Superior temporal gyrus (tissue), 1 donor: Measurements from ENCODE around the gene FAM170B.

Experiments
- DNase-seq: peaks from one replicate; pipeline ENCODE4 v3.0.0-alpha.2; 2016; ENCODE audit errors: extremely low spot score

Gene FAM170B

GRCh38 chr10:49169776-49170175, 36.0 kb upstream of the FAM170B start:
- DNase-seq, result no peak

GRCh38 chr10:49168831-49169500, 35.1 kb upstream of the FAM170B start:
- DNase-seq, result no peak

GRCh38 chr10:49168171-49168540, 34.3 kb upstream of the FAM170B start:
- no peak for DNase-seq

DNA sequence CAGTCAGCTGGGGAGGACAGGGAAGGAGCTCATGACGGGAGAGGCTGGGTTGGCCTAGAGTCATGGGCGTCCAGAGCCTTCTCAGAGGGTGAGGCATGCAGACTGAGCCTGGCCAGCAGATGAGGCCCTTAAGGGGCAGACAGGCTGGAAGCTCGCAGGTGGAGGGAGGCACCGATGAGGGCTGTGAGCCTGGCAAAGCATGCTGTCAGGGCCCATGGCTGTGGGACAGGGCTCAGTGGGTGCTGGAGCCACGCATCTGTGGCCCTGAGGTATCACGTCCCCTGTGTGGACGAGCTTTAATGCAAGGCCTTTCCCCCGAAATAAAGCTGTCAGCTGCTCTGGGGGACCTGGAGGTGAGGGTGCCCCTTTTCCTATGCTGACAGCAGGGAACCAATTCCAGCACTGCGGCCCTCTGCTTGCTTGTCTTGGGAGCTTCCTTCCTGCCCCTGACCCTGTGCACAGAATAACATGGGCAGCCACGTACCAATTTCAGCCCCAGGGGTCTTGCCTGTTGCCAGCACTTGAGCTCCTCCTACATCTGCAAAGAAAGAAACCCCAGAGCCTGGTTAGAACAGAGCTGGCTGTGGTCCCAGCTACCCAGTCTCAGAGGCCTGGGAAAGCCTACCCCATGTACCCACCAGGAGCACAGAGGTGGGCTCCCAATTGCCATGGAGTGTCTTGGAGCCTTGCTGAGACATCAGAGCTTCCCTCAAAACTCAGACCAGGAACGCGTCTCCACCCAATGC, 33.8 kb upstream of the FAM170B start:
- DNase-seq, result no peak

GRCh38 chr10:49166484-49167400, 32.9 kb upstream of the FAM170B start:
- DNase-seq, result peak; percentile 49

DNA sequence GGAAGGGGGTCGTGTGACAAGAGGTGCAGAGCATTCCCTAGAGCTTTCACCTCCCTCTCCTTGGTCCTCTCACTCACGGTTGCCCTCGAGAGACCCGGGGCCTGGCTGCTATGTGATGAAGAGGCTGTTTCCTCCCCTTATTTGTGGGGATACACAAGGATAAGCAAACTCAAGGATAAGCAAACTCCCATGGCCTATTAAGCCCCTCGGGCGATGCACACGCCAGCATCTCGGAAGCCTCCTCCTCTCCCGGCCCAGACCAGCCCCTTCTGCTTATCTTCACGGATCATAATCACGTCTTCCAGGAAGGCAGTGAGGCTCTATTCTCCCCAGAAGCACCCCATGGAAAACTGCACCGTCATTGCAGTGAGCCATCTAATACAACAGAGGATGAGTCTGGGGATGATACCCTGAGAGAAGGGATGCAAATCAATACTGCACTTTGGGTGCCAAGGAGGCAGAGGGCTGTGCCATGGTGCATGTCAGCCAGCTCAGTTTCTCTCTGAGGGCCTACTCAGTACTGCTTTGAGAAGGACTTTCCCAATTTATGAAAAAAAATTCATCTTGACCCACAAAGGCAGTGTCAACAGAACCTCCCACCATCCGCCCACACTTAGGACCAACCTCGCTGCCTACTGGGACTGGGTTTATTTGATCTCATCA, 32.1 kb upstream of the FAM170B start:
- no peak for DNase-seq

GRCh38 chr10:49165259-49165658, 31.4 kb upstream of the FAM170B start:
- DNase-seq, result no peak

- DNase-seq, result peak; percentile 43
Observed at GRCh38 chr10:49164559-49165188, 30.9 kb upstream of the FAM170B start.

DNA sequence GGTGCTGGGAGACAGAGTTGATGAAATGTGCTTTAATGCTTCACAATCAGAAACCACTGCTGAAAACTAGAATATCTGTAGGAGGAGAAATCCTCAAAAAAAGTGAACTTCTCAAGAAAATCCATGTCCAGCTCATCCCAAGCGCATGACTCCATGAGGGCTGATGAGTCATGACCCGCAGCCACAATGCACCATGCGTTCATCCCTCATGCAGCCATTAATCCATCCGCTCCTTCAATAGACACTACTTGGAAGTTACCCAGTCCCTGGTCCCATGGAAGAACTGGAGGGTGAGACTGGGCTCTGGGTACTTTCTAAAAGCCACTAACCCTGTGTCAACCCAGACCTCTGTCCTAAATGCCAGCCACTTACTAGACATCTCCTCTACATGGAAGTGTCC, 29.9 kb upstream of the FAM170B start:
- DNase-seq, result no peak

GRCh38 chr10:49162761-49163310, 29.0 kb upstream of the FAM170B start:
- DNase-seq, result no peak

DNA sequence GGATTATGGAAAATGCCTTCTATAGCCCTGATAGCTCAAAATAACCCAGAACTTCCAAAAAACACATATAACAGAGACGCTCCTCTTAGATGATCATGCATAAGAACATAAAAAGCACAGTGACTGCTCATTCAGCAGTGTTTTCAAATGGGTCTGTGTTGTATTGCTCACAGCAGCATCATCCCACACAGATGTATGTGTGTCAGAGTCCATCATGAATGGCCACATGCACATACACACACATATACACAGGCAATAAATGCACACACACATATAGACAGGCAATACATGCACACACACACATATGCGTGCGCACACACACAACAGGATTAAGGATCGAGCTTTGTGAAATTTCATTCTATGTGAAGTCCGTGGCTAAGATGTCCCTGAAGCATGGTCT, 28.2 kb upstream of the FAM170B start:
- no peak for DNase-seq

DNA sequence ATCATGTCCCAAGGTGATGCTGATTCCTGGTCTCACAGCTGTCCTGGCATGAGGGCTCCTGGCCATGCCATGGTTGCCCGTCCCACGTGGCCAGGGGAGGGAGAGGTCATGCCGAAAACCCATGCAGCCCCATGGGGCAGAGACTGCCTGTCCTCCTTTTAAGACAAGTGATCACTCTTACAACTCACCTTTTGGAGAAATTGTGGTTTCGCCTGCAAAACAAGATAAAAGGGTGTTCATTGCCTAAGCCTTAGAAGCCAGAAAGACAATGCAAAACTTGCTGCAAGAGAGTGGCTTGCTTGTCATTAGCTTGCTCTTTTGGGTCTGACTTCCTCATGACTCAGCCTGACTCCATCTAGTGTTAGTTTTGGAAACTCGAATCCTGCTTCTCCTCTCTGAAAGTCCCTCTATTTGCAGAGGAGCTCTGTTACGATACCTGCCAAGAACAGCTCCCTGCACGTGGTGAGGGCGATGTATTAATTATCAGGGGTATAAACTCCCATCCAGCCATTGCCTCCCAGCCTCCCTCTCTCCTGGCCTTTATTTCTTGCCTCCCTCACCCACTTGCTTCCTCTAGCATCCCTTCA, 27.7 kb upstream of the FAM170B start:
- peak; percentile 68 for DNase-seq

DNA sequence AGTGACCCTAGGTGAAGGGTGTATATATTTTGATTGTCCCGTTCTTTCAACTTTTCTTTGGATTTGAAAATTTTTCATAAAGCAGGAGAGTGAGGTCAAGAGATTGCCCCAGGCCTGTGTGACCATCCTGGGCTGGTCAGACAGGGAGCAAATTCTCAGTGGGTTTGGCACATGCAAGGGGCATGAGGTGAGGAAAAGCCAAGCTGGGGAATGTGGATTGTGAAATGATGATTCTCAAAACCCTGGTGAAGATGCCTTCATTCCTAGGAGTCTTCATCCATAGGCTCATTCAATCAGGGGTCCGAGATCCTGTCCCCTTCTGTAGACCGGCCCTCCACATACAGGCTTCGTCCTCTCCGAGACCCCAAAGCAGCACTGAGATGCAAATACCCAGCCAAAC, 27.0 kb upstream of the FAM170B start:
- DNase-seq, result no peak

- no peak for DNase-seq
Observed at GRCh38 chr10:49160110-49160509, 26.3 kb upstream of the FAM170B start.

GRCh38 chr10:49158915-49159314, 25.1 kb upstream of the FAM170B start:
- no peak for DNase-seq

- DNase-seq, result no peak
Observed at GRCh38 chr10:49158404-49158803, 24.6 kb upstream of the FAM170B start.

DNA sequence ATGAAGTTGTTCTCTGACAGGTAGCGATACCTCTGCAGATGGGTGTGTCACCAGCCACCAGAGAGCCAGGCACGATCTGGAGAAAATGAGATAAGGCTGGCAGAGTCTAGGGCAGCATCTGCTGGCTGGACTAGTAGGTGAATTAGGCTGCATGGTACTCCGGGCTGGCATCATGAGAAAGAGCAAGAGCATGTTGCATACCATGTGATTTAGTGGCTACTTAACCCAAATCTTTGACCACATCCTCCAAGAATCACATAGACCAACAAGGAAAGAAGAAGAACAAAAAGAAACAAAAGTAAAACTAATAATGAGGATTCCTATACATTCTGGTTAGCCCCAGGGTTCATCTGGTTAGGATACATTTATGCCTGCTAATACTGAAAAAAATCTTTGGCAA, 23.4 kb upstream of the FAM170B start:
- no peak for DNase-seq

DNA sequence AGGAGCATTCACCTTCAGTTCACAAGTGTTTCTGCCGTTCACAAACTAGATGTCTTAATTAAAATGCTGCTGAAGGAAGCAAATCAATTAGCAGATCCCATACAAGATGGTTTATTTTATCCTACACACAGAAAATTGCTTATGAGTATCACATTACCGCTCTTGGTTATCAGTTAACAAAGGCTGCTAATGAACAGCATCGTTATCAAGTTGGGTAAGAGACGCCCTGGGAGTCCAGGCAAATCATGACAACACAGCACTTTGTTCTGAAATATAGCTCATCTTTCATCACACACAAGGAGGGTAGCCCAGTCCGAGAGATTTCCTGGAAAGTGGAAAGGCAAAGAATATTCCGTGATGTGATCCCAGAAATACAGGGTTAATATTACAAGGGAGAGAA, 20.8 kb upstream of the FAM170B start:
- DNase-seq, result no peak

GRCh38 chr10:49153971-49154370, 20.1 kb upstream of the FAM170B start:
- DNase-seq, result no peak

GRCh38 chr10:49153115-49153514, 19.3 kb upstream of the FAM170B start:
- DNase-seq, result no peak

GRCh38 chr10:49152663-49153062, 18.8 kb upstream of the FAM170B start:
- no peak for DNase-seq
